Measurements from ENCODE around the gene ASTN1. TPM values are rescaled to one million over a fixed set of nuclear protein-coding genes. Genes with fewer than 3 reads are reported as not detected.

ASTN1 gene
- polyA plus RNA-seq, 1 experiment, result 0.09 TPM

DNA sequence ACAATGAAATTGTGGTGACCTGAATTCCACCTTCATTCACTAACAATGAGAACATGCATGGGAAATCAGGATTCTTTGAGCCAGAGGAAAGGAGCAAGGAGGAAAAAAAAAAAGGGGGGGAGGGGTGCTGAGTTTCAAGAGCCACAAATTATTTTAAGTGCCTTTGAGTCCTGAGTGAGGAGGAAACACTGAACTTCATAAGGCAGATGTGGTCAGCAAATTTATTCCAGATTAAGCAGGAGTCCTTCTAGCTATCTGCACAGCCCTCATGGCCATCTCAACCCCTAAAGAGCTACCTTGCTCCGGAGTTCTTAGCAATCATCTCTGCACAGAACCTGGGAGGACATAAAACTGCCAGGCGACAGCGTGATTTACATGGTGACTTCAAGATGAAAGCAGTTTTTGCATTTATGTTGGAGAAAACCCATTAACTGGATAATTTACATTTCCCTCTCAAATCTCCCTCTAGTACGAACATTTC lies 21.7 kb downstream of the ASTN1 start:
- DNase-seq (ENCODE audit: low read depth, low spot score), result no peak
- H3K27me3 ChIP-seq (ENCODE audit: control insufficient read depth, insufficient read depth, low read length), result no peaks in the 10 kb centered on the region
- CTCF ChIA-PET, result no interaction called here
- TF ChIP-seq CTCF (IDR thresholded peaks at IDR 0.05; ENCODE audit: low read depth, low read length), result no peak
- H3K9me3 ChIP-seq (ENCODE audit: control insufficient read depth, insufficient read depth, low read length), result no peaks in the 10 kb centered on the region
- H3K4me3 ChIP-seq (ENCODE audit: low read depth, low read length), result no peak overlapping the region
- POLR2A ChIA-PET, result no interaction called here
- no peak overlapping the region for H3K27ac ChIP-seq (ENCODE audit: low read depth, low read length)

DNA sequence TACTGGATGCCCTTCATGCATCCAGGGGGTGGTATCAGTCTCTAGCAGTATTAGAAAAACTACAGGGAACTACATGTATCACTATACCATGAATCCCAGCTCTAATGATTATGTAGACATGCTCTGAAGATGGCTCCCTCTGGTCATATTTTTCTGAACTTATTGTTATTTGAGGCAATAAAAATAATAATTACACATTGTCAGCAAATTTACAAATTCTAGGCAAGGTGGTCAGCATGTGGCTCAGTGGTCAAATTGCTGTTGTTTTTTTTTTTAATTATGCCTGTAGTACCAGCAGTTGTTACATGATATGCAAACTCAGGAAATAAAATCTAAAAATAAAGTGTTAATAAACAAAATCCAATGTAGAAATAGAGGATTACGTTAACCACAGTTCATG lies 22.5 kb downstream of the ASTN1 start:
- TF ChIP-seq CTCF (IDR thresholded peaks at IDR 0.05; ENCODE audit: low read depth, low read length), result no peak
- ChIA-PET CTCF (no interaction called here), POLR2A (no interaction called here)
- Histone ChIP-seq H3K4me3 (ENCODE audit: low read depth, low read length) (no peak overlapping the region), H3K9me3 (ENCODE audit: control insufficient read depth, insufficient read depth, low read length) (no peaks in the 10 kb centered on the region), H3K27ac (ENCODE audit: low read depth, low read length) (no peak overlapping the region), H3K27me3 (ENCODE audit: control insufficient read depth, insufficient read depth, low read length) (no peaks in the 10 kb centered on the region)
- no peak for DNase-seq (ENCODE audit: low read depth, low spot score)

- Histone ChIP-seq H3K4me3 (ENCODE audit: low read depth, low read length) (no peak overlapping the region), H3K27me3 (ENCODE audit: control insufficient read depth, insufficient read depth, low read length) (no peaks in the 10 kb centered on the region), H3K9me3 (ENCODE audit: control insufficient read depth, insufficient read depth, low read length) (no peaks in the 10 kb centered on the region), H3K27ac (ENCODE audit: low read depth, low read length) (no peak overlapping the region)
- DNase-seq (ENCODE audit: low read depth, low spot score), result no peak
- ChIA-PET POLR2A (no interaction called here), CTCF (interaction anchor here (1.1 kb wide), 1 partner anchor 43 kb away, joined by 3 read pairs; no protein-coding TSS in a partner anchor)
- no peak for TF ChIP-seq CTCF (IDR thresholded peaks at IDR 0.05; ENCODE audit: low read depth, low read length)
Observed at GRCh38 chr1:177138347-177138746, 26.2 kb downstream of the ASTN1 start.

DNA sequence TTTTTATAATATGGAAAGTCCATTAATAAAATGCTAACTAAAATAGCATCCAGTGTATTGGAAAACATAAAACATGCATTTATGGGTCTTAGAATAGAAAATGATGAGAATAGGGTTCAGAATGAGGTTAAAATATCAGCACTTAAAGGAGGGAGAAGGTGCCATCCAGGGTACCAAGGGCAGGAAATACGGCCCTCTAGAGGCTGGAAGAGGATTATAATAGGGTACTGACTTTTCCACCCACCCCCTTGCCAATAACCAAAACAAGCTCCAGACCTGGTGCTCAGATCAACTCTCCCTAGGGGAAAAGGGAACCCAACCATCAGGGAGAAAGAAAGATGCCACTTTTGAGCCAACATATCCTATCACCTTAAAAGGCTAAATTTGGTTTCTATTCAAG lies 26.7 kb downstream of the ASTN1 start:
- Histone ChIP-seq H3K27me3 (ENCODE audit: control insufficient read depth, insufficient read depth, low read length) (no peaks in the 10 kb centered on the region), H3K9me3 (ENCODE audit: control insufficient read depth, insufficient read depth, low read length) (no peaks in the 10 kb centered on the region), H3K27ac (ENCODE audit: low read depth, low read length) (no peak overlapping the region), H3K4me3 (ENCODE audit: low read depth, low read length) (no peak overlapping the region)
- no peak for DNase-seq (ENCODE audit: low read depth, low spot score)
- CTCF ChIA-PET, result interaction anchor here (1.1 kb wide), 1 partner anchor 44 kb away, joined by 3 read pairs; no protein-coding TSS in a partner anchor
- POLR2A ChIA-PET, result no interaction called here
- TF ChIP-seq CTCF (IDR thresholded peaks at IDR 0.05; ENCODE audit: low read depth, low read length), result no peak

DNA sequence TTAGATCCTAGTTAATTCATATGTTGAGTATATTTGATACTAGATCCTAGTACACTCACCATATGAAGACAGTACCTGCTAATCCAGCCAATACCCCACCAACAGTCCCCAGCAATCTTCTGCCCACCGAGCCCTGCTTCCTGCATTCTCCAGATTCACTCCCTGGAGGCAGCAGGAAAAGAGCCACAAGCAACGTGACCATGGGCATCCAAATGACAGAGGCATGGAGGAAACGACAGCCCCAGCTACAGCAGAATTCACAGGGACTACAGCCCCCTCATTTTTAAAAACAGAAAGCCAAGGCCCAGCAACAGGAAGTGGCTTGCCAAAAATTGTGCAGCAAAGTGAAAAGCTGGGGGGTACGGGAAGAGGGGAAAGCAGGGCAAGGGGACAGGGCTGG lies 29.3 kb downstream of the ASTN1 start:
- TF ChIP-seq CTCF (IDR thresholded peaks at IDR 0.05; ENCODE audit: low read depth, low read length), result no peak
- Histone ChIP-seq H3K27me3 (ENCODE audit: control insufficient read depth, insufficient read depth, low read length) (peaks cover 2% of the 10 kb centered on the region), H3K4me3 (ENCODE audit: low read depth, low read length) (no peak overlapping the region), H3K27ac (ENCODE audit: low read depth, low read length) (no peak overlapping the region), H3K9me3 (ENCODE audit: control insufficient read depth, insufficient read depth, low read length) (no peaks in the 10 kb centered on the region)
- DNase-seq (ENCODE audit: low read depth, low spot score), result no peak
- ChIA-PET CTCF (no interaction called here), POLR2A (no interaction called here)

Data from AG04450 (cell line).